Measurements from ENCODE around the gene STK17A.

DNA sequence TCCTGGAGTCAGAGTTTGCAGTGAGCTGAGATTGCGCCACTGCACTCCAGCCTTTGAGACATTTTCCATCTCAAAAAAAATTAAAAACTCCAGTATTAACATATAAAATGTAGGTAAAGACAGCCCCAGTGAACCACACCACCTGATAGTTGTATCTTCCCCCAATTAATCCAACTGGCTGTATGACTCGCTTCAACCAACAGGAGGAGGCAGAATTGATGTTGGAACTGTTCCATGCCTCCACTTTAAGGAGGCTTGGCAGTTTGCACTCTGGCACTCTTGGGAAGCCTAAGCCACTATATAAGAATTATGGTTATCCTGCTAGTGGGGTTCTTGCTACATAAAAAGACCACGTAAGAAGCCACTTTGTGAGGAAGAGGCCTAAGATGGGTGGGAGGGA, 72.7 kb downstream of the STK17A start:
- TF ChIP-seq POLR2AphosphoS5 (IDR thresholded peaks at IDR 0.05; ENCODE audit: borderline replicate concordance, low read depth, low read length) (no peak), EZH2 (IDR thresholded peaks at IDR 0.05) (no peak)

Data from SK-N-MC (cell line).